Measurements from ENCODE around the gene C11orf98. TPM values are rescaled to one million over a fixed set of nuclear protein-coding genes. Genes with fewer than 3 reads are reported as not detected.
A peak's percentile ranks its signal among the peaks of the same experiment; 100 is the strongest.

Gene C11orf98
- total RNA-seq, 1 experiment from 2014 or later, result 139 TPM

DNA sequence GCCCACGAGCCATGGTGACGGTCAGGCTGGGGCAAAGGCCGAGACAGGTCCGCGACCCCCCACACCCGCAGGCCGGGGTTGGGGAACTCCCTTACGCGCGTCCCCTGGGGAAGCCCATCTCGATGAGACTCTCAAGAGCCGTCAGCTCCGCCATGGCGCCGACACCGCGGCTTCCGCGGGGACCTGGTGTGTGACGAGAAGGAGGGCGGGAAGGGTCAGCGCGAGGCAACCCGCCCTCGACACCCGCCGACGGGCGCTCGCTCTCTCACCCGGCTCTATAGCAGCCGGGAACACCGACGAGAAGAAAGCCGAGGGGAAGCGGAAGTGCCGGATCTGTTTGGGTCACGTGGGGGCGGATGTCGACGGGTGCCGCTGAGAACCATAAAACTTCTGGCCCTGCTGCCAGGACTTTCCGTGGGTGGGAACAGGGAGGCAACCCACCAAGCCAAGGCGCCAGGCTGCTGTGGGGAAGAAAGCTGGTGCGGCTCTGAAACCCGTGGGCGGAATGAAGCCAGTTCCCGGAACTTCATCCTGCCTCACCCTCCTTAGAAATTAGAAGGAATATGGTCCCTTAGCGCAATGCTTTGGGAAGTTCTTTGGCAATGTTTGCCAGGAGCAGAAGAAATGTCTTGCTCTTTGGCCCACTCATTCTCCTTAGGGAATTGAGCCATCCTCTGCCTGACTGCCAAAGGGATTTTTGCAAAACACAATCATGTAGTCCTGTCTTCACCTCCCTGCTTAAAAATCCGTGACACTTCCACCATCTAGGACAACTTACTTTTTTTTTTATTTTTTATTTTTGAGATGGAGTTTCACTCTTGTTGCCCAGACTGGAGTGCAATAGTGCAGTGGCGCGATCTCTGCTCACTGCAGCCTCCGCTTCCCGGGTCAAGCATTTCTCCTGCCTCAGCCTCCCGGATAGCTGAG is 14.0 kb upstream of the C11orf98 start, which contains the start of gene UBXN1:
Gene UBXN1 (minus strand): TSS at position 304 of the 927 bp plus-strand sequence. CDS start 150 bp downstream, at position 154.
- Histone ChIP-seq H3K27me3 (ENCODE audit: insufficient read depth, low read length) (no peaks in the 10 kb centered on the region), H4K5ac (ENCODE audit: insufficient read length, low read depth, low read length) (peak within 1 kb of the TSS; percentile 19), H2BK5ac (ENCODE audit: insufficient read length, low read length) (no peak within 1 kb of the TSS), H3K27ac (ENCODE audit: insufficient read length, low read depth, low read length) (peak within 1 kb of the TSS; percentile 12), H3K56ac (ENCODE audit: insufficient read length, low read depth, low read length) (no peak within 1 kb of the TSS), H2AK5ac (ENCODE audit: insufficient read length, low read length) (no peak within 1 kb of the TSS), H3K23ac (ENCODE audit: insufficient read length, low read depth, low read length) (no peak within 1 kb of the TSS), H3K79me1 (ENCODE audit: insufficient read depth, low read depth, low read length, poor library complexity, severe bottlenecking) (no peaks in the 10 kb centered on the region), H2BK120ac (ENCODE audit: low read depth, low read length, poor library complexity, severe bottlenecking) (no peak within 1 kb of the TSS), H4K20me1 (ENCODE audit: control insufficient read depth, insufficient read depth, insufficient read length) (no peaks in the 10 kb centered on the region), H2BK12ac (ENCODE audit: insufficient read length, low read depth, low read length) (no peak within 1 kb of the TSS), H3K79me2 (ENCODE audit: insufficient read depth, low read length) (no peaks in the 10 kb centered on the region), H3K9ac (ENCODE audit: extremely low read depth, insufficient read length, low read length) (peak within 1 kb of the TSS; percentile 86), H3K14ac (ENCODE audit: insufficient read depth, low read length) (peak within 1 kb of the TSS; percentile 66), H3K23me2 (ENCODE audit: insufficient read length, low read depth, low read length, poor library complexity, severe bottlenecking) (peaks cover 8% of the 10 kb centered on the region), H2BK20ac (ENCODE audit: low read depth, low read length, poor library complexity, severe bottlenecking) (no peak within 1 kb of the TSS), H3T11ph (ENCODE audit: low read length) (no peak within 1 kb of the TSS), H3K4me1 (ENCODE audit: insufficient read depth, low read length) (no peaks in the 10 kb centered on the region), H3K4ac (ENCODE audit: low read depth, low read length) (no peak within 1 kb of the TSS), H2BK15ac (ENCODE audit: low read depth, low read length) (no peak within 1 kb of the TSS), H4K8ac (replicated peaks; ENCODE audit: insufficient read length, low read depth, low read length) (no peak within 1 kb of the TSS), H3K4me2 (ENCODE audit: insufficient read depth, insufficient read length, low read length) (peak within 1 kb of the TSS; percentile 79), H3K9me3 (ENCODE audit: control insufficient read depth, low read depth, low read length) (no peaks in the 10 kb centered on the region), H3K18ac (ENCODE audit: insufficient read length, low read depth, low read length) (peak within 1 kb of the TSS; percentile 72), H2AFZ (ENCODE audit: low read length) (no peak within 1 kb of the TSS), H4K91ac (ENCODE audit: insufficient read length, low read depth, low read length) (no peak within 1 kb of the TSS)
- peak; percentile 81 for DNase-seq
- H3K4me1 Mint-ChIP-seq, result peaks cover 15 to 20% of the 10 kb centered on the region in 2 experiments
- H3K27me3 Mint-ChIP-seq (ENCODE audit: low read depth), result no peaks in the 10 kb centered on the region
- no CpG with 5 or more reads among the region's 55 CpGs for WGBS (ENCODE audit: extremely low coverage, insufficient read length, low lambda C conversion rate)
- peaks cover 14 to 35% (median 33%) of the 10 kb centered on the region in 3 experiments; a peak in 6 of 7 replicates for H3K36me3 Mint-ChIP-seq (ENCODE audit: insufficient read depth in 1 of 3, low read depth in 3 of 3)
- 0 out of 5 replicates have a peak, but pooled peaks cover 0 to 2% of the 10 kb centered on the region in 2 experiments for H3K9me3 Mint-ChIP-seq
- H3K27ac Mint-ChIP-seq, result peak within 1 kb of the TSS; percentile 70 to 96 (median 91); a peak in 6 of 7 replicates
- peak within 1 kb of the TSS; percentile 85 to 92 for H3K4me3 Mint-ChIP-seq
- TF ChIP-seq, protein P1, sequence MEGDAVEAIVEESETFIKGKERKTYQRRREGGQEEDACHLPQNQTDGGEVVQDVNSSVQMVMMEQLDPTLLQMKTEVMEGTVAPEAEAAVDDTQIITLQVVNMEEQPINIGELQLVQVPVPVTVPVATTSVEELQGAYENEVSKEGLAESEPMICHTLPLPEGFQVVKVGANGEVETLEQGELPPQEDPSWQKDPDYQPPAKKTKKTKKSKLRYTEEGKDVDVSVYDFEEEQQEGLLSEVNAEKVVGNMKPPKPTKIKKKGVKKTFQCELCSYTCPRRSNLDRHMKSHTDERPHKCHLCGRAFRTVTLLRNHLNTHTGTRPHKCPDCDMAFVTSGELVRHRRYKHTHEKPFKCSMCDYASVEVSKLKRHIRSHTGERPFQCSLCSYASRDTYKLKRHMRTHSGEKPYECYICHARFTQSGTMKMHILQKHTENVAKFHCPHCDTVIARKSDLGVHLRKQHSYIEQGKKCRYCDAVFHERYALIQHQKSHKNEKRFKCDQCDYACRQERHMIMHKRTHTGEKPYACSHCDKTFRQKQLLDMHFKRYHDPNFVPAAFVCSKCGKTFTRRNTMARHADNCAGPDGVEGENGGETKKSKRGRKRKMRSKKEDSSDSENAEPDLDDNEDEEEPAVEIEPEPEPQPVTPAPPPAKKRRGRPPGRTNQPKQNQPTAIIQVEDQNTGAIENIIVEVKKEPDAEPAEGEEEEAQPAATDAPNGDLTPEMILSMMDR (conservative IDR thresholded peaks at IDR 0.05), result no peak
